Cardiac muscle cell (in vitro differentiated cells and primary cell): ENCODE measurements around the gene SLC25A34. TPM values are rescaled to one million over a fixed set of nuclear protein-coding genes. Genes with fewer than 3 reads are reported as not detected.

Experiments used
- DNase-seq, 2 donors: peaks; one replicate each; pipeline versions ENCODE4 v3.0.0 to v3.0.0-alpha.2; 2010 to 2017; ENCODE audit warnings: low read depth in 1 of 2, low spot score in 1 of 2
- H3K27ac ChIP-seq: fragments of 200-600 bp; sonication (generic); 2 replicates; pipeline ENCODE4 v1.5.1; 2016
- H3K27me3 ChIP-seq: fragments of 200-600 bp; sonication (generic); 2 replicates; pipeline ENCODE4 v1.6.0; 2016; ENCODE audit warnings: control low read depth
- H3K36me3 ChIP-seq: fragments of 200-600 bp; sonication (generic); 2 replicates; pipeline ENCODE4 v1.5.1; 2016; ENCODE audit warnings: control low read depth
- H3K4me1 ChIP-seq: fragments of 200-600 bp; sonication (generic); 2 replicates; pipeline ENCODE4 v1.8.1; 2017; ENCODE audit warnings: low read depth, mild to moderate bottlenecking, mixed run types
- H3K4me3 ChIP-seq: fragments of 200-600 bp; sonication (generic); 2 replicates; pipeline ENCODE4 v1.5.1; 2016; ENCODE audit warnings: mild to moderate bottlenecking
- H3K9me3 ChIP-seq: fragments of 200-600 bp; sonication (generic); 2 replicates; pipeline ENCODE4 v1.5.1; 2017; ENCODE audit warnings: low read depth, mild to moderate bottlenecking, control low read depth
- polyA plus RNA-seq: library from polyadenylated mRNA; unstranded; fragments of >200 nt; fragmentation: Nextera tagmentation; extraction: Ambion mirVana; gene quantifications from 2 replicates; pipeline ENCODE4 v1.2.1, GENCODE V29; 2016
- total RNA-seq: library from RNA; depleted of rRNA; stranded (reverse); fragments of >200 nt; gene quantifications from 2 replicates; pipeline ENCODE4 v1.2.3, GENCODE V29; 2016
- TF ChIP-seq, protein P1 (sequence below): IDR thresholded peaks from 2 replicates; pipeline ENCODE4 v1.5.1; 2012; ENCODE audit warnings: low read depth, mild to moderate bottlenecking, low read length

SLC25A34 gene
- total and polyA plus RNA-seq, 2 experiments from 2014 or later, result 1.8 to 6.9 TPM

GRCh38 chr1:15777909-15778707 is 42.0 kb downstream of the SLC25A34 start:
- TF ChIP-seq, protein P1, sequence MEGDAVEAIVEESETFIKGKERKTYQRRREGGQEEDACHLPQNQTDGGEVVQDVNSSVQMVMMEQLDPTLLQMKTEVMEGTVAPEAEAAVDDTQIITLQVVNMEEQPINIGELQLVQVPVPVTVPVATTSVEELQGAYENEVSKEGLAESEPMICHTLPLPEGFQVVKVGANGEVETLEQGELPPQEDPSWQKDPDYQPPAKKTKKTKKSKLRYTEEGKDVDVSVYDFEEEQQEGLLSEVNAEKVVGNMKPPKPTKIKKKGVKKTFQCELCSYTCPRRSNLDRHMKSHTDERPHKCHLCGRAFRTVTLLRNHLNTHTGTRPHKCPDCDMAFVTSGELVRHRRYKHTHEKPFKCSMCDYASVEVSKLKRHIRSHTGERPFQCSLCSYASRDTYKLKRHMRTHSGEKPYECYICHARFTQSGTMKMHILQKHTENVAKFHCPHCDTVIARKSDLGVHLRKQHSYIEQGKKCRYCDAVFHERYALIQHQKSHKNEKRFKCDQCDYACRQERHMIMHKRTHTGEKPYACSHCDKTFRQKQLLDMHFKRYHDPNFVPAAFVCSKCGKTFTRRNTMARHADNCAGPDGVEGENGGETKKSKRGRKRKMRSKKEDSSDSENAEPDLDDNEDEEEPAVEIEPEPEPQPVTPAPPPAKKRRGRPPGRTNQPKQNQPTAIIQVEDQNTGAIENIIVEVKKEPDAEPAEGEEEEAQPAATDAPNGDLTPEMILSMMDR, result no peak
- no peaks in the 10 kb centered on the region for H3K27me3 ChIP-seq
- H3K9me3 ChIP-seq, result no peaks in the 10 kb centered on the region
- no peak for DNase-seq
- H3K36me3 ChIP-seq, result peaks cover 36% of the 10 kb centered on the region
- H3K4me3 ChIP-seq, result no peak overlapping the region
- H3K4me1 ChIP-seq, result no peaks in the 10 kb centered on the region
- H3K27ac ChIP-seq, result no peak overlapping the region

DNA sequence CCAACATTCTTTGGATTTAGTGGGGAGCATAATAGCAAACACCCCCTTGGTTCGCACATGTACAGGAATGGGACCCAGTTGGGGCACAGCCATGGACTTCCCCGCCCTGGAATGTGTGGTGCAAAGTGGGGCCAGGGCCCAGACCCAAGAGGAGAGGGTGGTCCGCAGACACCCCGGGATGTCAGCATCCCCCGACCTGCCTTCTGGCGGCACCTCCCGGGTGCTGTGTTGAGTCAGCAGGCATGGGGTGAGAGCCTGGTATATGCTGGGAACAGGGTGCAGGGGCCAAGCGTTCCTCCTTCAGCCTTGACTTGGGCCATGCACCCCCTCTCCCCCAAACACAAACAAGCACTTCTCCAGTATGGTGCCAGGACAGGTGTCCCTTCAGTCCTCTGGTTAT is 49.6 kb downstream of the SLC25A34 start:
- Histone ChIP-seq H3K27me3 (no peaks in the 10 kb centered on the region), H3K4me3 (no peak overlapping the region), H3K4me1 (no peaks in the 10 kb centered on the region), H3K27ac (peak overlapping the region; percentile 75), H3K9me3 (no peaks in the 10 kb centered on the region), H3K36me3 (peaks cover 10% of the 10 kb centered on the region)
- TF ChIP-seq, protein P1, result no peak
- no peak for DNase-seq

DNA sequence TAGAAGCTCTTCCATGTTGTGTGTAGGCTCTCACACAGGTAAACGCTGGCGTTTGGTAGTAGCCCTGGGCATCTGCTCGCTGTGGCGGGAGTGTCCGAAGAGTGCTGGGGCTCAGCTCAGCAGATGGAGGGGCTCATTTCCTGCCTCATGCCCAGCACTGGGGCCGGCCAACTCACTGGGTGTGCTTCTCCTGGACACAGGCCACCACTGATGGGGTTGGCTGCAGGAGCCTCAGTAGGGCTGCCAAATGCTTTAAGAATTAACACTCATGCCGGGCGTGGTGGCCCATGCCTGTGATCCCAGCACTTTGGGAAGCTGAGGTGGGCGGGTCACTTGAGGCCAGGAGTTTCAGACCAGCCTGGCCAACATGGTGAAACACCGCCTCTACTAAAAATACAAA is 50.5 kb downstream of the SLC25A34 start:
- no peaks in the 10 kb centered on the region for H3K9me3 ChIP-seq
- peaks cover 4% of the 10 kb centered on the region for H3K36me3 ChIP-seq
- no peaks in the 10 kb centered on the region for H3K27me3 ChIP-seq
- TF ChIP-seq, protein P1, result no peak
- no peaks in the 10 kb centered on the region for H3K4me1 ChIP-seq
- DNase-seq, result peak in 1 of 2 donors; percentile 44
- peak overlapping the region; percentile 75 for H3K27ac ChIP-seq
- H3K4me3 ChIP-seq, result no peak overlapping the region

DNA sequence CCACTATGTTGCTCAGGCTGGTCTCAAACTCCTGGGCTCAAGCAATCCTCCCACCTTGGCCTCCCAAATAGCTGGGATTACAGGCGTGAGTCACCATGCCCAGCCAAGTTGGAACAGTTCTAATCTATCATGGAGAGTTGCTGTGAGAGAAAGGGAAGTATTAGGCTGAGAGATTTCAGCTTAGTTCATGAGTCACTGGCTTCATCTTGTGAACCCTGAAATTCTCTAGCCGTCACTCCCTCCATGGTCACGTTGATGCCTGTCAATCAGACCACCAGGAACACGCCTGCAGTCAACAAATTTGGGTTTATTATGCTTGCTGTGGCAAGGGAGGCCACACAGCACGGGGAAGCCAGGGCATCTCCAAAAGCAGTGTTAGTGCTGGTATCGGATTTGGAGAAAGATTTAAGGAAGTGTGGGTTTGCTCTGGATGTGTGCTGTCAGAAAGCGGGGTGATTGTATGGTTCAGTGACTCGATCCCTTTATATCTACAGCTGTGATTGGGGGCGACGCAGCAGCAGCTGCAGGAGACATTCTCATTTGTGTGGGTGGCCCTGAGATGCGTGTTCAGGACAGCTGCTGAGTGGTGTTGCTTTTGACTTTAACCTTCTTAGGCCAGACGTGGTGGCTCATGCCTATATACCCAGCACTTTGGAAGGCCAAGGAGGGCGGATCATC is 52.7 kb downstream of the SLC25A34 start:
- no peak overlapping the region for H3K27ac ChIP-seq
- DNase-seq, result peak in 1 of 2 donors; percentile 77
- TF ChIP-seq, protein P1, result no peak

More for the DNA sequence above, 52.7 kb downstream of the SLC25A34 start:
- H3K4me1 ChIP-seq, result no peaks in the 10 kb centered on the region
- H3K36me3 ChIP-seq, result peaks cover 4% of the 10 kb centered on the region
- H3K9me3 ChIP-seq, result no peaks in the 10 kb centered on the region
- no peak overlapping the region for H3K4me3 ChIP-seq
- no peaks in the 10 kb centered on the region for H3K27me3 ChIP-seq

Other genes with a start within 250 kb of the SLC25A34 start
- 83.9 and 96.1 TPM in 2 replicates for gene CASP9, start 212.0 kb upstream of the SLC25A34 start, total RNA-seq
- gene CASP9, start 212.0 kb upstream of the SLC25A34 start, polyA plus RNA-seq, result 44.7 and 65.9 TPM in 2 replicates
- 13.6 and 17.8 TPM in 2 replicates for gene DNAJC16, start 209.4 kb upstream of the SLC25A34 start, total RNA-seq
- gene DNAJC16, start 209.4 kb upstream of the SLC25A34 start, polyA plus RNA-seq, result 9.0 and 9.4 TPM in 2 replicates
- 0.45 and 0.70 TPM in 2 replicates for gene AGMAT, start 151.2 kb upstream of the SLC25A34 start, total RNA-seq
- 0.12 and 0.31 TPM in 2 replicates for gene AGMAT, start 151.2 kb upstream of the SLC25A34 start, polyA plus RNA-seq
- gene DDI2, start 118.8 kb upstream of the SLC25A34 start, total RNA-seq, result 11.3 and 26.8 TPM in 2 replicates
- 7.4 and 10.0 TPM in 2 replicates for gene DDI2, start 118.8 kb upstream of the SLC25A34 start, polyA plus RNA-seq
- gene PLEKHM2, start 51.9 kb upstream of the SLC25A34 start, total RNA-seq, result 71.9 and 99.8 TPM in 2 replicates
- gene PLEKHM2, start 51.9 kb upstream of the SLC25A34 start, polyA plus RNA-seq, result 56.8 and 68.3 TPM in 2 replicates
- gene TMEM82, start 6.2 kb downstream of the SLC25A34 start, total RNA-seq, result 0.51 TPM in 1 of 2 replicates, not detected in the other
- gene TMEM82, start 6.2 kb downstream of the SLC25A34 start, polyA plus RNA-seq, result not detected in 2 replicates
- 141 and 186 TPM in 2 replicates for gene FBLIM1, start 22.5 kb downstream of the SLC25A34 start, total RNA-seq
- gene FBLIM1, start 22.5 kb downstream of the SLC25A34 start, polyA plus RNA-seq, result 91.6 and 157 TPM in 2 replicates
- gene UQCRHL, start 71.4 kb downstream of the SLC25A34 start, total RNA-seq, result 3.9 and 5.0 TPM in 2 replicates
- 2.5 and 3.2 TPM in 2 replicates for gene UQCRHL, start 71.4 kb downstream of the SLC25A34 start, polyA plus RNA-seq
- 14.8 and 31.6 TPM in 2 replicates for gene SPEN, start 111.4 kb downstream of the SLC25A34 start, total RNA-seq
- 25.8 and 35.4 TPM in 2 replicates for gene SPEN, start 111.4 kb downstream of the SLC25A34 start, polyA plus RNA-seq
- 48.8 and 64.0 TPM in 2 replicates for gene ZBTB17, start 239.8 kb downstream of the SLC25A34 start, total RNA-seq
- 47.1 and 61.6 TPM in 2 replicates for gene ZBTB17, start 239.8 kb downstream of the SLC25A34 start, polyA plus RNA-seq